Keratinocyte (primary cell): ENCODE results near the gene IL3.

Experiments used
- CTCF ChIP-seq, 3 experiments: IDR thresholded peaks in 1 of 3; conservative IDR thresholded peaks in 1 of 3; optimal IDR thresholded peaks in 1 of 3; 2 replicates in 2 of 3; 3 replicates in 1 of 3; pipeline versions ENCODE3 to v1.5.1; 2011; ENCODE audit warnings: low read length in 3 of 3, mild to moderate bottlenecking in 3 of 3, moderate library complexity in 2 of 3, control low read depth in 1 of 3, inconsistent platforms in 1 of 3; ENCODE audit not compliant: insufficient read depth in 2 of 3; ENCODE audit errors: extremely low read depth in 1 of 3
- EZH2 ChIP-seq: IDR thresholded peaks from one replicate; pipeline ENCODE4 v1.6.1; 2012; ENCODE audit warnings: inconsistent platforms, mild to moderate bottlenecking, low read length, moderate library complexity

GRCh38 chr5:132024117-132024435 is 36.4 kb upstream of the IL3 start:
- TF ChIP-seq CTCF (optimal IDR thresholded peaks at IDR 0.05 in 1 of 3, IDR thresholded peaks at IDR 0.05 in 1 of 3, conservative IDR thresholded peaks at IDR 0.05 in 1 of 3; ENCODE audit: extremely low read depth in 1 of 3, insufficient read depth in 2 of 3, low read length in 3 of 3) (no peak), EZH2 (no peak)
